GM19438 (cell line): ENCODE data around the gene CYP19A1.

Source experiments
- ATAC-seq: cut with Tn5 transposase; IDR thresholded peaks from one replicate; pipeline ENCODE4 v1.9.1; 2021; ENCODE audit warnings: low read depth; ENCODE audit not compliant: unreplicated experiment

The CYP19A1 gene

DNA sequence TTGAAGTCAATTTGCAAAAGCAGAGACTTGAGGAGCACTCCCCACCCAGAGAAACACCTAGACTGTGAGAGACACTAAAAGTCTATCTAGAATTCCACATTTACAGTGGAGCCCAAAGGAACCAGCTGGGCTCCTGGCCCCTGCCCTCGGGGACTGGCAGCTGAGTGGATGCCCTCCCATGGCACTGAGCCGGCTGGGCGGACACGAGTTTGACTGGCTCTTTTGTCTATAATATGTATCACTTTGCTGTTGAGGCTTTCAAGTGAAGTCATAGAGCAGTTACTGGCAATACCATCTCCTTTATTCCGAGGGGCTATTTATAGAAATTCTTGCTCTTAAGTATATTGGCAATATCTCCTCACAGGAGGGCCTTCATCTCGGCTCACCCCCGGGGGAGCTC is 177.9 kb downstream of the CYP19A1 start:
- ATAC-seq = no peak
